ENCODE data around the gene ZDBF2.

The ZDBF2 gene

DNA sequence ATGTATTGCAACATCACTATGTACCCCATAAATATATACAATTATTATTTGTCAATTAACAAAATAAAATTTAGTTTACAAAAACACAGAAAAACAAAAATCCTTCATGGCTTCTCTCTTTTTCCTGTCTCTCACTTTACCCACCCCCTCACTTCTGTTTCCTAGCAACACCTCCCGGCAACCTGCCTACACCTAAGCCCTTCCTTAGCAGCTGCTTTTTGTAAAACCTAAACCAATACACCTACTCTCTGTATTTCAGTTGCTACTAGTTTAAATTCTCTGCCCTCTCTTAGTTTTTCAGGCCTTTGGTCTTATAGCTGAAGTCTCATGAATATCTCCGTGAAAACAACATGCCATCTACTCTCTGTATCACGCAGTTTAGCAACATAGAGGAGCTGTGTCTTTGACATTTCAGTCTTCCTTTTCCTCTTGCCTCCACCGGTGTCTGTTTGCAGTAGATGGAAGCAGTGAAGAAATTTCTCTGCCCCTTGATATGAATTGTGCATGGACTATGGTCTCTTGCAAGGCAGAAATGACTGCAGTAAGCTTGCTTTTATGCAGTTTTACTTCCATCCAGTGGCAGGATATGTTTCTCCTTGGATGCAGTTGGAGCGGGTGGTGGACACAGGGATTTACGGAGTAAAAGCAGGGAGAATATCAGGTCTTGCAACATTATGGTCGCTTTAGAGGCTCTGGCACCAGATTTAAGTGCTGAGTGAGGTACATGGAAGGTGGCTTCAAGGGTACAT is 42.0 kb upstream of the ZDBF2 start:
- no peak overlapping the region for H3K4me3 ChIP-seq (ENCODE audit: low read length)
- TF ChIP-seq, protein P1, sequence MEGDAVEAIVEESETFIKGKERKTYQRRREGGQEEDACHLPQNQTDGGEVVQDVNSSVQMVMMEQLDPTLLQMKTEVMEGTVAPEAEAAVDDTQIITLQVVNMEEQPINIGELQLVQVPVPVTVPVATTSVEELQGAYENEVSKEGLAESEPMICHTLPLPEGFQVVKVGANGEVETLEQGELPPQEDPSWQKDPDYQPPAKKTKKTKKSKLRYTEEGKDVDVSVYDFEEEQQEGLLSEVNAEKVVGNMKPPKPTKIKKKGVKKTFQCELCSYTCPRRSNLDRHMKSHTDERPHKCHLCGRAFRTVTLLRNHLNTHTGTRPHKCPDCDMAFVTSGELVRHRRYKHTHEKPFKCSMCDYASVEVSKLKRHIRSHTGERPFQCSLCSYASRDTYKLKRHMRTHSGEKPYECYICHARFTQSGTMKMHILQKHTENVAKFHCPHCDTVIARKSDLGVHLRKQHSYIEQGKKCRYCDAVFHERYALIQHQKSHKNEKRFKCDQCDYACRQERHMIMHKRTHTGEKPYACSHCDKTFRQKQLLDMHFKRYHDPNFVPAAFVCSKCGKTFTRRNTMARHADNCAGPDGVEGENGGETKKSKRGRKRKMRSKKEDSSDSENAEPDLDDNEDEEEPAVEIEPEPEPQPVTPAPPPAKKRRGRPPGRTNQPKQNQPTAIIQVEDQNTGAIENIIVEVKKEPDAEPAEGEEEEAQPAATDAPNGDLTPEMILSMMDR (IDR thresholded peaks at IDR 0.05; ENCODE audit: insufficient read depth, low read depth, low read length, missing control alignments), result peak; percentile 6
- no peak for DNase-seq (ENCODE audit: low read depth)

DNA sequence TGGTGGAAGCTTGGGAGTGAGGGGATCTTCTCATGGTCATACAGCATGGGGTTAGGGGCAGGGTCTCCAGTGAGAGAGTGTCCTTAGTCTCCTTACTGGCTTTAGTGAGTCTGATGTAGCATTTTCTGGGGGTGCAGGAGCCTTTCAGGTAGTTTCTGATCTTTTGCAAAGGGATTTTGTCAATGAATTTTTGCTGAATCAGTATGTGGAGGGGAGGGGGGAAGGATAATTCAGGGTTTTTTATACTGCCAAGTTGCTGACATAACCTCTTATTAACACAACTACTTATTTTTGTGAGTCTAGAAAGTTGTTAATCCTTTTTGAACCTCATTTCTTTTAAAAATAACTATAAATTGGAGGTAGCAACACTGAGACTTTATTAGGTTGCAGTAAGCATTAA is 35.3 kb upstream of the ZDBF2 start:
- TF ChIP-seq, protein P1 (IDR thresholded peaks at IDR 0.05; ENCODE audit: insufficient read depth, low read depth, low read length, missing control alignments), result no peak
- H3K4me3 ChIP-seq (ENCODE audit: low read length), result no peak overlapping the region
- DNase-seq (ENCODE audit: low read depth), result no peak

DNA sequence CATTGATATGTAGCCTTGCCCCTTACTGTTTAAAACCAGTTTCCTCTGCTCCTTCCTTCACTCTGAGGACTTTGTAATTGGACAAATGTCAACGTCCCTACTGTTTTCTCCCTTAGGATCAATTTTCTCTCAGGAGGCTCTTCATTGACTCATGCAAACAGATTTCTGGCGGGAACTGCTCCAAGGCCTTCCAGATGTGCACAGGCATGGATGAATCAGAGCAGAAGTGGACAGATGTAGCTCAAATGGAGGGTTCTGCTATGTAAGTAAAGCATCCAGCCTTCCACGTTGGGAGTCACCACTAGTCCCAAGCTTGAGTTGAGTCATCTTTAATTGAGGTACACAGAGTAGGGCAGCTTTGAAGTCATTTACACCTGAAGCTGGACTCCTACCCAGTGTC is 34.1 kb upstream of the ZDBF2 start:
- no peak overlapping the region for H3K4me3 ChIP-seq (ENCODE audit: low read length)
- no peak for DNase-seq (ENCODE audit: low read depth)
- TF ChIP-seq, protein P1 (IDR thresholded peaks at IDR 0.05; ENCODE audit: insufficient read depth, low read depth, low read length, missing control alignments), result no peak

- no peak for DNase-seq (ENCODE audit: low read depth)
Observed at GRCh38 chr2:206241736-206242135, 32.7 kb upstream of the ZDBF2 start.

DNA sequence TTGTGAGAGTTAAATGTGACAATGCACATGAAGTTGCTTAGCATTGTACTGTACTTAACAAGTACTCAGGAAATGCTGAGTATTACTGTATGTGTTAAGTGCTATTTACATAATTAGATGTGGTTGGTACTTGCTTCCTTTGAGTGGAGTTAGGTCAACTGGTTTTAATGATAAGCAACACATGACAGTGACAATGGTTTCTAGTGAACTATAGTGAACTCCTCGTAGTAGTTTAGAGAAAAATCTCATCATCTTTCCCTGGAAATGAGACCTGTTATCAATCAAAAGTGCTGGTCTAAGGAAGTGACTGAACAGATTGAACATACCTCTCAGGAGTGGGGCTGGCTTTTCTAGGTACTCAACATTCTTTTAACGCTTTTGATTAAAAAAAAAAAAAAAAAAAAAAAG is 29.2 kb upstream of the ZDBF2 start:
- DNase-seq (ENCODE audit: low read depth), result no peak
- TF ChIP-seq, protein P1 (IDR thresholded peaks at IDR 0.05; ENCODE audit: insufficient read depth, low read depth, low read length, missing control alignments), result no peak

More at GRCh38 chr2:206241736-206242135, 32.7 kb upstream of the ZDBF2 start:
- no peak overlapping the region for H3K4me3 ChIP-seq (ENCODE audit: low read length)
- TF ChIP-seq, protein P1 (IDR thresholded peaks at IDR 0.05; ENCODE audit: insufficient read depth, low read depth, low read length, missing control alignments), result no peak

GRCh38 chr2:206250041-206250897 is 24.2 kb upstream of the ZDBF2 start:
- peak; percentile 24 for DNase-seq (ENCODE audit: low read depth)
- H3K4me3 ChIP-seq (ENCODE audit: low read length), result peak overlapping the region; percentile 34
- TF ChIP-seq, protein P1 (IDR thresholded peaks at IDR 0.05; ENCODE audit: insufficient read depth, low read depth, low read length, missing control alignments), result peak; percentile 17

More for the DNA sequence above, 29.2 kb upstream of the ZDBF2 start:
- H3K4me3 ChIP-seq (ENCODE audit: low read length), result no peak overlapping the region
